HepG2 (cell line): ENCODE results near the gene SFMBT1.

Experiments used
- ARID3A ChIP-seq: IDR thresholded peaks from 2 replicates; pipeline ENCODE4 v1.6.1; 2012; ENCODE audit warnings: low read depth, low read length, improper control_type of control experiment
- ARID4A ChIP-seq: sonication (generic); formaldehyde crosslinking; IDR thresholded peaks from 2 replicates; pipeline ENCODE4 v1.5.0; 2020; ENCODE audit warnings: mild to moderate bottlenecking, missing genetic modification reagents, borderline replicate concordance
- CHD2 ChIP-seq: IDR thresholded peaks from 2 replicates; pipeline ENCODE4 v1.6.1; 2011; ENCODE audit warnings: low read depth, low read length, improper control_type of control experiment
- CREB1 ChIP-seq, 2 experiments: fragments of 450-650 bp in 1 of 2; IDR thresholded peaks; 2 replicates each; pipeline ENCODE4 v1.6.1; 2016 to 2017; ENCODE audit warnings: control low read depth in 1 of 2, mild to moderate bottlenecking in 1 of 2, missing compliant biosample characterization in 1 of 2, missing genetic modification characterization in 1 of 2
- CTCF ChIP-seq: sonication (generic); formaldehyde crosslinking; IDR thresholded peaks from 2 replicates; pipeline ENCODE4 v1.5.0; 2020; ENCODE audit warnings: mild to moderate bottlenecking, missing genetic modification reagents, moderate library complexity
- ETS1 ChIP-seq: sonication (generic); formaldehyde crosslinking; IDR thresholded peaks from 2 replicates; pipeline ENCODE4 v1.4.0; 2020; ENCODE audit warnings: missing genetic modification reagents
- NCOA5 ChIP-seq: sonication (generic); formaldehyde crosslinking; IDR thresholded peaks from 2 replicates; pipeline ENCODE4 v1.4.0; 2020; ENCODE audit warnings: missing genetic modification reagents
- POLR2A ChIP-seq, 2 experiments: IDR thresholded peaks; 2 replicates each; pipeline ENCODE4 v1.6.1; 2011; ENCODE audit warnings: low read depth in 2 of 2, low read length in 2 of 2, mild to moderate bottlenecking in 1 of 2, moderate library complexity in 1 of 2; ENCODE audit not compliant: insufficient read depth in 1 of 2
- POLR2AphosphoS5 ChIP-seq: IDR thresholded peaks from 2 replicates; pipeline ENCODE4 v1.6.1; 2012; ENCODE audit warnings: low read depth, low read length
- ZBTB1 ChIP-seq: sonication (generic); formaldehyde crosslinking; IDR thresholded peaks from 2 replicates; pipeline ENCODE4 v1.4.0; 2020; ENCODE audit warnings: missing genetic modification reagents, borderline replicate concordance
- ZFP90 ChIP-seq: sonication (generic); formaldehyde crosslinking; IDR thresholded peaks from 2 replicates; pipeline ENCODE4 v1.8.0; 2022; ENCODE audit warnings: missing genetic modification reagents, mild to moderate bottlenecking, inconsistent platforms, borderline replicate concordance
- ZSCAN25 ChIP-seq: sonication (generic); formaldehyde crosslinking; IDR thresholded peaks from 2 replicates; pipeline ENCODE4 v1.8.0; 2022; ENCODE audit warnings: mild to moderate bottlenecking, missing genetic modification reagents

GRCh38 chr3:52926554-52926953 is 119.3 kb downstream of the SFMBT1 start:
- TF ChIP-seq POLR2AphosphoS5 (no peak), ZBTB1 (CRISPR knock-in tag) (no peak), CHD2 (no peak), CREB1 (IDR thresholded peaks at IDR 0.05) (no peak), CREB1 (CRISPR knock-in tag; IDR thresholded peaks at IDR 0.05) (no peak), ZFP90 (CRISPR knock-in tag) (no peak), NCOA5 (CRISPR knock-in tag) (no peak), POLR2A (IDR thresholded peaks at IDR 0.05; ENCODE audit: insufficient read depth in 1 of 2, low read depth in 2 of 2, low read length in 2 of 2) (no peak), CTCF (CRISPR knock-in tag) (no peak), ZSCAN25 (no peak), ARID3A (no peak), ARID4A (CRISPR knock-in tag) (no peak), ETS1 (CRISPR knock-in tag) (no peak)
